OCI-LY7 (cell line): ENCODE data around the gene GSDME.

ENCODE experiments used
- CTCF ChIP-seq: fragments of 200-600 bp; sonication (generic); conservative IDR thresholded peaks from 2 replicates; pipeline ENCODE4 v1.5.1; 2014; ENCODE audit warnings: mild to moderate bottlenecking, antibody characterized with exemption, low read length, moderate library complexity, mixed read lengths
- EZH2phosphoT487 ChIP-seq: fragments of 200-600 bp; sonication (generic); IDR thresholded peaks from 2 replicates; pipeline ENCODE4 v1.6.1; 2018; ENCODE audit warnings: low read depth, borderline replicate concordance, mild to moderate bottlenecking, mixed run types, antibody characterized with exemption, low read length, moderate library complexity, mixed read lengths

DNA sequence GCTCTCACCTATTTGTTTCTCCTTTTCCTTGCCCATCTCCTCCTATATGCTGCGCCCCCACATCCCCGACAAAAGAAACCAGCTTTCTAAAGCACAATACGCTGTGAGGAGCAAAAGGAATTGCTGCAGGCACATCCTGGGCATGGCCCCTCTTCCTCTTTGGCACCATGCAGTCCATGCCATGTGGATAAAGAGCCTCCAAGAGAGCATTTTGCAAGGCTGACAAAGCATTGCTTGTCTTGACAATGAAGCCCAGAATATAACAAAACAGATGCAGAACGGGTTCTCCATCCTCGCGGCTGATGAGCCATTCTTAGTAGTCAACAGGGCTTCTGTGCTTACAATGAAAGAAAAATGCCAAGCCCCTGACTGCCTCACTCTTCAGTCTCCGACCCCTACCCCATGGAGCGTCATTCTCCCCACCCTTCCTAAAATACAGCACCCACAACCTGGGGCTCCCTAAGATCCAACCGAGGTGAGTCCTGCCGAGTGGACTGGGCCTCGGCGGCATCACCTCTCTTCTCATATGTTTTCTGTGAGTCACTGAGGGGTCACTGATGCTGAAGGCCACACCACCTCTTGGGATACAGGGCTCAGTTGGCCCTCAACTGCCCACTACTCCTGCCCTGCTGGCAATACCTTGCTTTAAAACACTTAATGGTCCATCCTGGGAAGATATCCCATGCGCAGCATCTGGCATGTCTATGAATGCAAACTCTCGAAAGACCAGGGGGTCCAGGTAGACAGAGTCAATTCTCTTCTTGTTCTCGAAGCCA is 47.5 kb downstream of the GSDME start:
- TF ChIP-seq CTCF (no peak), EZH2phosphoT487 (no peak)
